ENCODE data around the gene SLC45A2.
"Not testable (repeated sequence)": the region's sequence is repeated elsewhere in the genome, so short reads cannot be mapped to it uniquely, and the experiment has no call there.

The SLC45A2 gene

DNA sequence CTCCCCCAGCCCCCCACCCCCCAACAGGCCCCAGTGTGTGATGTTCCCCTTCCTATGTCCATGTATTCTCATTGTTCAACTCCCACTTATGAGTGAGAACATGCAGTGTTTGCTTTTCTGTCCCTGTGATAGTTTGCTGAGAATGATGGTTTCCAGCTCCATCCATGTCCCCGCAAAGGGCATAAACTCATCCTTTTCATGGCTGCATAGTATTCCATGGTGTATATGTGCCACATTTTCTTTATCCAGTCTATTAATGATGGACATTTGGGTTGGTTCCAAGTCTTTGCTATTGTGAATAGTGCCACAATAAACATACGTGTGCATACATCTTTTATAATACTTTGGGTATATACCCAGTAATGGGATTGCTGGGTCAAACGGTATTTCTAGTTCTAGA is 69.6 kb downstream of the SLC45A2 start:
- DNase-seq, result not testable (repeated sequence)

DNA sequence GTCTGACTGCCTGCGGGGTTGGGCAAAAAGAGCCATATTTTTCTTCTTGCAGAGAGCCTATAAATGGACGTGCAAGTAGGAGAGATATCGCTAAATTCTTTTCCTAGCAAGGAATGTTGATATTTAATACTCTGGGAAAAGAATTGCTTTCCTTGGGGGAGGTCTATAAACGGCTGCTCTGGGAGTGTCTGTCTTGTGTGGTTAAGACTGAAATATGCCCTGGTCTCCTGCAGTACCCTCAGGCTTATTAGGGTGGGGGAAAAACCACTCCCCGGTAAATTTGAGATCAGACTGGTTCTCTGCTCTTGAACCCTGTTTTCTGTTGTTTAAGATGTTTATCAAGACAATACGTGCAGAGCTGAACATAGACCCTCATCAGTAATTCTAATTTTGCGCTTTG is 78.2 kb downstream of the SLC45A2 start:
- DNase-seq, result not testable (repeated sequence)

DNA sequence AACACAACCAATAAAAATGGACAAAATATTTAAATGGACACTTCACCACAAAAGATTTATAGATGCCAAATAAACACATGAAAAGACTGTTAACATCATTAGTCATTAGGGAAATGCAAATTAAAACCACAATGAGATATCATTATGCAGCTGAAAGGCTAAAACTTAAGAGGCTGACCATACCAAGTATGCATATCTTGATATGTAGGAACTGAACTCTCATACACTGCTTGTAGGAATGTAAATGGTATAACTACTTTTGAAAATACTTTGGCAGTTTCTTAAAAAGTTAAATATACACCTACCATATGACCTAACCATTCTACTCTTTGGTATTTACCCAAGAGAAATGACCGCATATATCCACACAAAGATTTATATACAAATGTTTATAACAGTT is 79.1 kb downstream of the SLC45A2 start:
- DNase-seq, result no peak

DNA sequence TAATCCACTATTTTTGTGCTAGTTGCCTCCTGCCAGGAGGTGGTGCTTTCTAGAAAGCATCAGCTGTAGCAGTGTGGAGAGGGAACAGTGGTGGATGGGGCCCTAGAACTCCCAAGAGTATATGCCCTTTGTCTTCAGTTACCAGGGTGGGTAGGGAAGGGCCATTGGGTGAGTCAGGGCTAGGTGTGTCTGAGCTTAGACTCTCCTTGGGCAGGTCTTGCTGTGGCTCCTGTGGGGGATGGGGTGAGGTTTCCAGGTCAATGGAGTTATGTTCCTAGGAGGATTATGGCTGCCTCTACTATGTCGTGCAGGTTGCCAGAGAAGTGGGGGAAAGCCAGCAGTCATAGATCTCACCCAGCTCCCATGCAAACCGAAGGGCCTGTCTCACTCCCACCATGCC is 81.4 kb downstream of the SLC45A2 start:
- DNase-seq, result no peak

DNA sequence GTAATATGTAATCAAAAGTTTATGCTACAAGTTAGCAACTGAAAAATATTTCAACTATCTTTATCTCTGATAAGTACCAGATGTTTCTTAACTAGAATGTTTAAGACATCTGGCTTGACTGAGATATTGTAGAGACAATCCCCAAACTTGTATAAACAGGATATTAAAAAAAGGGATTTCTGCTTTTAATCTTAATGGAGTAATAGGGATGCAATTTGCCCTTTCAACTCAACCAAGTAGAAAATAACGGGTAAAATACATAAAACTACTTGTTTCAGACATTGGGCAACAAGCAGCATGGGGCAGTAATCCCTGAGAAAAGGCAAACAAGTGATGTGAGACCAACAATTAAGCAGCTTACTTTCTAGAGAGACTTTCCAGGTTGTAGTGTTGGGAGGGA is 83.3 kb downstream of the SLC45A2 start:
- no peak for DNase-seq

All from SIG-M5 (cell line).